Heart left ventricle (tissue), 16 donors: Measurements from ENCODE around the gene NSG2. TPM values are rescaled to one million over a fixed set of nuclear protein-coding genes. Genes with fewer than 3 reads are reported as not detected.

ENCODE experiments used
- ATAC-seq, 4 donors: fragments of 200-7000 bp; cut with Tn5 transposase; one replicate each; pipeline ENCODE4 v1.9.1; 2020 to 2022; ENCODE audit warnings: moderate library complexity in 4 of 4, mild to moderate bottlenecking in 3 of 4, moderate number of reproducible peaks in 1 of 4
- DNase-seq, 5 donors: peaks; one replicate each; pipeline ENCODE4 v3.0.0-alpha.2; 2020
- H3K27ac ChIP-seq, 12 donors: fragments of 200-600 bp; sonication (generic) in 4 of 12; one replicate each; pipeline versions ENCODE4 v1.5.0 to v1.8.0; 2016 to 2022; ENCODE audit warnings: mild to moderate bottlenecking in 2 of 12
- H3K27me3 ChIP-seq, 9 donors: fragments of 200-600 bp; sonication (generic) in 2 of 9; one replicate each; pipeline versions ENCODE4 v1.5.1 to v1.8.0; 2016 to 2022; ENCODE audit warnings: mild to moderate bottlenecking in 3 of 9
- H3K36me3 ChIP-seq, 9 donors: fragments of 200-600 bp; sonication (generic) in 2 of 9; one replicate each; pipeline versions ENCODE4 v1.5.0 to v1.8.0; 2018 to 2022; ENCODE audit warnings: mild to moderate bottlenecking in 2 of 9
- H3K4me1 ChIP-seq, 12 donors: fragments of 200-600 bp; sonication (generic) in 4 of 12; one replicate each; pipeline versions ENCODE4 v1.5.0 to v1.8.0; 2016 to 2022; ENCODE audit warnings: mild to moderate bottlenecking in 3 of 12
- H3K4me3 ChIP-seq, 12 donors: fragments of 200-600 bp; sonication (generic) in 4 of 12; one replicate each; pipeline versions ENCODE4 v1.5.0 to v1.8.0; 2017 to 2022; ENCODE audit warnings: mild to moderate bottlenecking in 9 of 12, moderate library complexity in 4 of 12
- H3K9me3 ChIP-seq, 12 donors: fragments of 200-600 bp; sonication (generic) in 4 of 12; one replicate each; pipeline versions ENCODE4 v1.5.0 to v1.8.0; 2016 to 2022; ENCODE audit warnings: mild to moderate bottlenecking in 1 of 12
- CTCF ChIP-seq, 12 donors: fragments of 200-600 bp; sonication (generic) in 4 of 12; IDR thresholded peaks; one replicate each; pipeline versions ENCODE4 v1.5.0 to v1.8.0; 2018 to 2022; ENCODE audit warnings: antibody characterized with exemption in 12 of 12, mild to moderate bottlenecking in 5 of 12
- POLR2A ChIP-seq, 2 donors: fragments of 450-650 bp; IDR thresholded peaks; one replicate each; pipeline ENCODE4 v1.6.1; 2017; ENCODE audit warnings: antibody characterized with exemption in 2 of 2, mild to moderate bottlenecking in 2 of 2, moderate library complexity in 2 of 2
- WGBS, 4 donors: extraction: QIAGEN DNeasy Blood & Tissue Kit in 2 of 4; methylation state at CpG; one replicate each; pipeline versions ENCODE4 v1.1.5 to v1.1.7; 2013 to 2018; 5-methylcytosine and 5-hydroxymethylcytosine counted together
- intact Hi-C, 10 donors: fragments of 100-400 bp; cut with DNase I; formaldehyde crosslinking; loops; one replicate each; pipeline versions ENCODE4 v1.11.1 to v1.14.2; 2022
- polyA plus RNA-seq, 2 donors: library from polyadenylated mRNA; stranded (reverse); fragments of 200-250 nt; gene quantifications; one replicate each; pipeline ENCODE4 v1.2.3, GENCODE V29; 2013
- total RNA-seq, 9 donors: library from RNA; depleted of rRNA in 2 of 9; stranded (reverse); fragments of >200 nt in 2 of 9; fragmentation: NEBNext Ultra II Directional in 3 of 9; extraction: Animal tissue kit (Norgen Biotek cat#: 25700) in 3 of 9; gene quantifications; one replicate each; pipeline versions ENCODE4 v1.1.0 to v1.2.4, GENCODE V29; 2016 to 2023
- donor health status: ischemic (EF 13 %, LVEDD 7.1; RV severe dilation, severe dysfunction).
- donor health status: healthy with polysubstance abuse.
- donor health status: DM: no; HTN: yes; CAD: no.
- donor health status: DM: no; HTN: no; CAD: no.
- donor health status: ischemic (EF 25% LVEDD 6.9; RV normal size, moderate dysfunction).
- donor health status: ischemic (EF 25% LVEDD 5.7; RV mildly dilated, moderate dysfunction).
- donor health status: healthy.
- donor health status: DM: yes; HTN: yes; CAD: no.
- donor health status: ischemic (EF 35%, LVEDD 5.7; RV mildly dilated, moderate dysfunction).
- donor health status: nonischemic (EF 11% LVEDD 7.7; RV severe dilation, severe dysfunction).
- donor health status: DM: yes; HTN: yes; CAD: no.
- donor health status: PGD.
- donor health status: ischemic (EF 29% LVEDD 5.4; RV normal size, mild dysfunction).
- donor health status: nonischemic (EF 23%, LVEDD 6.1; RV moderate dilation, normal function).

NSG2 gene
- total and polyA plus RNA-seq, 11 donors, result 0.30 to 1.7 (median 0.44) TPM; not detected in 4

GRCh38 chr5:174109698-174110260 is 64.3 kb downstream of the NSG2 start:
- no peaks in the 10 kb centered on the region for H3K36me3 ChIP-seq
- TF ChIP-seq POLR2A (IDR thresholded peaks at IDR 0.05) (no peak), CTCF (IDR thresholded peaks at IDR 0.05) (no peak)
- H3K27ac ChIP-seq, result no peak overlapping the region
- no peaks in the 10 kb centered on the region for H3K9me3 ChIP-seq
- 76 to 86% (median 79%) methylated on average over 10 of the region's 10 CpGs for WGBS, 4 donors
- no peaks in the 10 kb centered on the region for H3K27me3 ChIP-seq
- DNase-seq (no peak), ATAC-seq (no peak)
- no peak overlapping the region for H3K4me3 ChIP-seq
- H3K4me1 ChIP-seq, result no peaks in the 10 kb centered on the region
- intact Hi-C loops, result no loop called here

- H3K4me3 ChIP-seq, result no peak overlapping the region
- no peak overlapping the region for H3K27ac ChIP-seq
- DNase-seq (no peak), ATAC-seq (no peak)
- no peaks in the 10 kb centered on the region for H3K4me1 ChIP-seq
- H3K27me3 ChIP-seq, result no peaks in the 10 kb centered on the region
- TF ChIP-seq CTCF (IDR thresholded peaks at IDR 0.05) (no peak), POLR2A (IDR thresholded peaks at IDR 0.05) (no peak)
- intact Hi-C loops, result no loop called here
- no peaks in the 10 kb centered on the region for H3K9me3 ChIP-seq
- 79 to 89% (median 86%) methylated on average over 7 of the region's 7 CpGs for WGBS, 4 donors
- H3K36me3 ChIP-seq, result no peaks in the 10 kb centered on the region
Observed at GRCh38 chr5:174110310-174110709, 64.8 kb downstream of the NSG2 start.

- TF ChIP-seq POLR2A (IDR thresholded peaks at IDR 0.05), result no peak
- no peak for TF ChIP-seq CTCF (IDR thresholded peaks at IDR 0.05)
- intact Hi-C loops, result no loop called here
- Histone ChIP-seq H3K4me1 (no peaks in the 10 kb centered on the region), H3K27ac (no peak overlapping the region), H3K9me3 (no peaks in the 10 kb centered on the region), H3K4me3 (no peak overlapping the region), H3K36me3 (no peaks in the 10 kb centered on the region), H3K27me3 (no peaks in the 10 kb centered on the region)
- WGBS, 4 donors, result 76 to 84% (median 81%) methylated on average over 13 of the region's 13 CpGs
- DNase-seq (no peak), ATAC-seq (no peak)
Observed at GRCh38 chr5:174111287-174111973, 65.9 kb downstream of the NSG2 start.

- no peaks in the 10 kb centered on the region for H3K27me3 ChIP-seq
- 83 to 89% (median 86%) methylated on average over 7 of the region's 7 CpGs for WGBS, 4 donors
Observed at GRCh38 chr5:174115226-174115625, 69.7 kb downstream of the NSG2 start.

More at GRCh38 chr5:174115226-174115625, 69.7 kb downstream of the NSG2 start:
- no peak for TF ChIP-seq POLR2A (IDR thresholded peaks at IDR 0.05)
- TF ChIP-seq CTCF (IDR thresholded peaks at IDR 0.05), result no peak
- no peaks in the 10 kb centered on the region for H3K4me1 ChIP-seq
- ATAC-seq, result no peak
- no peak overlapping the region for H3K27ac ChIP-seq
- no peaks in the 10 kb centered on the region for H3K36me3 ChIP-seq
- no peak for DNase-seq
- H3K4me3 ChIP-seq, result no peak overlapping the region
- intact Hi-C loops, result no loop called here
- H3K9me3 ChIP-seq, result no peaks in the 10 kb centered on the region
